AG09309 (cell line): ENCODE data around the gene ZFP62.
A peak's percentile ranks its signal among the peaks of the same experiment; 100 is the strongest.

Experiments used
- DNase-seq: peaks from one replicate; pipeline ENCODE4 v3.0.0-alpha.2; 2010; ENCODE audit warnings: low read depth
- H3K4me3 ChIP-seq: 2 replicates; pipeline ENCODE4 v1.5.1; 2011; ENCODE audit warnings: mild to moderate bottlenecking, low read depth, low read length, moderate library complexity; ENCODE audit not compliant: control insufficient read depth
- TF ChIP-seq, protein P1 (sequence below): IDR thresholded peaks from 2 replicates; pipeline ENCODE4 v1.5.1; 2011; ENCODE audit warnings: mild to moderate bottlenecking, low read depth, low read length, inconsistent platforms; ENCODE audit not compliant: insufficient read depth, control insufficient read depth; ENCODE audit errors: missing control alignments

Gene ZFP62

GRCh38 chr5:180804129-180804618 is 56.9 kb downstream of the ZFP62 start:
- no peak for DNase-seq
- H3K4me3 ChIP-seq = no peak overlapping the region
- TF ChIP-seq, protein P1, sequence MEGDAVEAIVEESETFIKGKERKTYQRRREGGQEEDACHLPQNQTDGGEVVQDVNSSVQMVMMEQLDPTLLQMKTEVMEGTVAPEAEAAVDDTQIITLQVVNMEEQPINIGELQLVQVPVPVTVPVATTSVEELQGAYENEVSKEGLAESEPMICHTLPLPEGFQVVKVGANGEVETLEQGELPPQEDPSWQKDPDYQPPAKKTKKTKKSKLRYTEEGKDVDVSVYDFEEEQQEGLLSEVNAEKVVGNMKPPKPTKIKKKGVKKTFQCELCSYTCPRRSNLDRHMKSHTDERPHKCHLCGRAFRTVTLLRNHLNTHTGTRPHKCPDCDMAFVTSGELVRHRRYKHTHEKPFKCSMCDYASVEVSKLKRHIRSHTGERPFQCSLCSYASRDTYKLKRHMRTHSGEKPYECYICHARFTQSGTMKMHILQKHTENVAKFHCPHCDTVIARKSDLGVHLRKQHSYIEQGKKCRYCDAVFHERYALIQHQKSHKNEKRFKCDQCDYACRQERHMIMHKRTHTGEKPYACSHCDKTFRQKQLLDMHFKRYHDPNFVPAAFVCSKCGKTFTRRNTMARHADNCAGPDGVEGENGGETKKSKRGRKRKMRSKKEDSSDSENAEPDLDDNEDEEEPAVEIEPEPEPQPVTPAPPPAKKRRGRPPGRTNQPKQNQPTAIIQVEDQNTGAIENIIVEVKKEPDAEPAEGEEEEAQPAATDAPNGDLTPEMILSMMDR = no peak

- DNase-seq = no peak
- H3K4me3 ChIP-seq = peak overlapping the region; percentile 45
- TF ChIP-seq, protein P1 = no peak
Measured at GRCh38 chr5:180803181-180804128, 57.6 kb downstream of the ZFP62 start.

GRCh38 chr5:180802325-180803180 is 58.5 kb downstream of the ZFP62 start, which contains the start of gene MGAT1:
Gene MGAT1, minus strand, starts transcription at chr5:180802806. Its CDS starts 9,835 bp downstream, at chr5:180792971.
- TF ChIP-seq, protein P1 = no peak
- H3K4me3 ChIP-seq = peak within 1 kb of the TSS; percentile 74
- peak; percentile 52 for DNase-seq

DNA sequence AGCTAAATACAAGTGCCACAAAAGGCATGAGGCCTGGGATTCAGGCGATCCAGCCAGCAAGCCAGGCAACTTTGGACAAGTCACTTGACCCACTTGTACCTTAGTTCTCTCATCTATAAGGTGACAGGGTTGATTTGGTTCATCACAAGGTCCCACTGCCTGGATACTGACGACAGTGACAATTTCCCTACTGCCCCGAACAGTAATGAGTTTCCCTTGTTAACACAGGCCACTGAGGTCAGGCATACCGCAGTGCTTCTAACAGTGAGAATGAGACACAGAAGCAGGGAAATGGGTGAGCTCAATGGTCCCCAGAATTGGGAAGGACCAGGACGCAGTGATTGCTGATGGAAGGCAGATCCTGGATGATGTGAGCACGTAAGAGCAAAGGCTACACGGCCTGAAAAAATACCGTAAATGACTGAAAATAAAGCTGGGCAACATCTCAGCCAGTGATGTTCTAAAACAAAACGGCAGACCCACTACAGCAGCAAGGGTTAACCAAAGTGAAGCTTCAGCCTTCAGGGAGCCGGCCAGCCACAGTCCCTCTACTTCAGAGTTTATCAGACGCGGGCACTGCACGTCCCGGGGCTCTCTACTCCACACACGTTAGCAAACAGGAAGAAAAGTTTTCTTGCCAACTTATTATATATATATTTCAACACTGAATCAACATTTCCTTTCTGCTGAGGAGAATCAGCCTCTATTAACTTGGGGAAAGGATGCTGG is 59.3 kb downstream of the ZFP62 start:
- H3K4me3 ChIP-seq = peak overlapping the region; percentile 74
- no peak for DNase-seq
- TF ChIP-seq, protein P1 = no peak

- H3K4me3 ChIP-seq = no peak overlapping the region
- TF ChIP-seq, protein P1 = peak; percentile 22
- peak; percentile 54 for DNase-seq
Measured at GRCh38 chr5:180799902-180800801, 60.9 kb downstream of the ZFP62 start.
